GM19238 (cell line): Measurements from ENCODE around the gene PDPR.
"Not testable (repeated sequence)": the region's sequence is repeated elsewhere in the genome, so short reads cannot be mapped to it uniquely, and the experiment has no call there.

ENCODE experiments used
- DNase-seq: peaks from one replicate; pipeline ENCODE4 v3.0.0; 2011; ENCODE audit warnings: low spot score; ENCODE audit not compliant: insufficient read length

PDPR gene

GRCh38 chr16:70160821-70161220 is 46.7 kb downstream of the PDPR start:
- DNase-seq: no peak

- no peak for DNase-seq
Observed at GRCh38 chr16:70161350-70161749, 47.2 kb downstream of the PDPR start.

- DNase-seq: no peak
Observed at GRCh38 chr16:70162041-70162451, 47.9 kb downstream of the PDPR start.

- no peak for DNase-seq
Observed at GRCh38 chr16:70163596-70163995, 49.5 kb downstream of the PDPR start.

GRCh38 chr16:70166688-70167087 is 52.6 kb downstream of the PDPR start:
- not testable (repeated sequence) for DNase-seq

- not testable (repeated sequence) for DNase-seq
Observed at GRCh38 chr16:70173212-70173837, 59.2 kb downstream of the PDPR start, which contains the start of gene CLEC18C. Gene CLEC18C (plus strand): TSS chr16:70173787. CDS start chr16:70174279, 492 bp downstream.

GRCh38 chr16:70173916-70174315 is 59.8 kb downstream of the PDPR start:
- DNase-seq: not testable (repeated sequence)

GRCh38 chr16:70174387-70174932 is 60.3 kb downstream of the PDPR start:
- not testable (repeated sequence) for DNase-seq

GRCh38 chr16:70187858-70188607 is 73.9 kb downstream of the PDPR start:
- not testable (repeated sequence) for DNase-seq

- DNase-seq: not testable (repeated sequence)
Observed at GRCh38 chr16:70188608-70188915, 74.4 kb downstream of the PDPR start.

- not testable (repeated sequence) for DNase-seq
Observed at GRCh38 chr16:70190574-70190973, 76.4 kb downstream of the PDPR start.

GRCh38 chr16:70196683-70197300 is 82.7 kb downstream of the PDPR start:
- DNase-seq: not testable (repeated sequence)

GRCh38 chr16:70197611-70198010 is 83.5 kb downstream of the PDPR start:
- not testable (repeated sequence) for DNase-seq

GRCh38 chr16:70198230-70198629 is 84.1 kb downstream of the PDPR start:
- DNase-seq: not testable (repeated sequence)

- DNase-seq: not testable (repeated sequence)
Observed at GRCh38 chr16:70198666-70199065, 84.5 kb downstream of the PDPR start.

- DNase-seq: not testable (repeated sequence)
Observed at GRCh38 chr16:70199170-70199569, 85.0 kb downstream of the PDPR start.

GRCh38 chr16:70200063-70200462 is 85.9 kb downstream of the PDPR start:
- DNase-seq: not testable (repeated sequence)

- not testable (repeated sequence) for DNase-seq
Observed at GRCh38 chr16:70203508-70203907, 89.4 kb downstream of the PDPR start.

- DNase-seq: not testable (repeated sequence)
Observed at GRCh38 chr16:70204010-70204409, 89.9 kb downstream of the PDPR start.

- DNase-seq: not testable (repeated sequence)
Observed at GRCh38 chr16:70204668-70205405, 90.7 kb downstream of the PDPR start.

GRCh38 chr16:70206382-70206781 is 92.2 kb downstream of the PDPR start:
- not testable (repeated sequence) for DNase-seq
